Astrocyte (in vitro differentiated cells and primary cell): ENCODE data around the gene TOP1.

Experiments used
- CTCF ChIP-seq: IDR thresholded peaks from 2 replicates; pipeline ENCODE4 v1.5.1; 2011; ENCODE audit warnings: low read depth, mild to moderate bottlenecking, inconsistent platforms, low read length, moderate library complexity; ENCODE audit not compliant: insufficient read depth
- EZH2 ChIP-seq: IDR thresholded peaks from 2 replicates; pipeline ENCODE4 v1.6.1; 2012; ENCODE audit warnings: mild to moderate bottlenecking, low read length, inconsistent platforms; ENCODE audit not compliant: insufficient read depth

- no peak for TF ChIP-seq CTCF
- TF ChIP-seq EZH2, result no peak
Measured at GRCh38 chr20:41082306-41082705, 53.7 kb downstream of the TOP1 start.
